ENCODE data around the gene SHF.

DNA sequence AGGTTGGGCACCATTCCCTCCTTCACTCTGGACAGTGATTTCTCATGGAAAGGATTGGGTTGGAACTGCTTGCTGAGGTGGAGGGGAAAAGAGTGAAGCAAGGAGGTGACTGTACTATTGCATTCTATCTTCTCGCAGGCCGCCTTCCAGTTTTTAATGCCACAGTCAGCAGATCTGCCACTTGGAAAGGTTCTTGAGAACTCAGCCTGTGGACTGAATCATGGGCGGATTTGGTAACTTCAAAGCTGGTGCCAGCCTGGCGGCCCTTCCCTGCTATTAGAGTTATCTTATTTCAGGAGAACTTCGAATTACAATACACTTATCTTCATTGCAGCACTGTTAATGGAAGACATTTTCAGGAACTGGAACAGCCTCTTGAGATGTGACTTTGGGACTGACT, 41.2 kb upstream of the SHF start:
- TF ChIP-seq, protein P1, sequence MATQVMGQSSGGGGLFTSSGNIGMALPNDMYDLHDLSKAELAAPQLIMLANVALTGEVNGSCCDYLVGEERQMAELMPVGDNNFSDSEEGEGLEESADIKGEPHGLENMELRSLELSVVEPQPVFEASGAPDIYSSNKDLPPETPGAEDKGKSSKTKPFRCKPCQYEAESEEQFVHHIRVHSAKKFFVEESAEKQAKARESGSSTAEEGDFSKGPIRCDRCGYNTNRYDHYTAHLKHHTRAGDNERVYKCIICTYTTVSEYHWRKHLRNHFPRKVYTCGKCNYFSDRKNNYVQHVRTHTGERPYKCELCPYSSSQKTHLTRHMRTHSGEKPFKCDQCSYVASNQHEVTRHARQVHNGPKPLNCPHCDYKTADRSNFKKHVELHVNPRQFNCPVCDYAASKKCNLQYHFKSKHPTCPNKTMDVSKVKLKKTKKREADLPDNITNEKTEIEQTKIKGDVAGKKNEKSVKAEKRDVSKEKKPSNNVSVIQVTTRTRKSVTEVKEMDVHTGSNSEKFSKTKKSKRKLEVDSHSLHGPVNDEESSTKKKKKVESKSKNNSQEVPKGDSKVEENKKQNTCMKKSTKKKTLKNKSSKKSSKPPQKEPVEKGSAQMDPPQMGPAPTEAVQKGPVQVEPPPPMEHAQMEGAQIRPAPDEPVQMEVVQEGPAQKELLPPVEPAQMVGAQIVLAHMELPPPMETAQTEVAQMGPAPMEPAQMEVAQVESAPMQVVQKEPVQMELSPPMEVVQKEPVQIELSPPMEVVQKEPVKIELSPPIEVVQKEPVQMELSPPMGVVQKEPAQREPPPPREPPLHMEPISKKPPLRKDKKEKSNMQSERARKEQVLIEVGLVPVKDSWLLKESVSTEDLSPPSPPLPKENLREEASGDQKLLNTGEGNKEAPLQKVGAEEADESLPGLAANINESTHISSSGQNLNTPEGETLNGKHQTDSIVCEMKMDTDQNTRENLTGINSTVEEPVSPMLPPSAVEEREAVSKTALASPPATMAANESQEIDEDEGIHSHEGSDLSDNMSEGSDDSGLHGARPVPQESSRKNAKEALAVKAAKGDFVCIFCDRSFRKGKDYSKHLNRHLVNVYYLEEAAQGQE (tag by site-specific recombination; IDR thresholded peaks at IDR 0.05), result no peak
- TF ChIP-seq GFI1B (tag by site-specific recombination; IDR thresholded peaks at IDR 0.05), result no peak
- TF ChIP-seq, protein P2, sequence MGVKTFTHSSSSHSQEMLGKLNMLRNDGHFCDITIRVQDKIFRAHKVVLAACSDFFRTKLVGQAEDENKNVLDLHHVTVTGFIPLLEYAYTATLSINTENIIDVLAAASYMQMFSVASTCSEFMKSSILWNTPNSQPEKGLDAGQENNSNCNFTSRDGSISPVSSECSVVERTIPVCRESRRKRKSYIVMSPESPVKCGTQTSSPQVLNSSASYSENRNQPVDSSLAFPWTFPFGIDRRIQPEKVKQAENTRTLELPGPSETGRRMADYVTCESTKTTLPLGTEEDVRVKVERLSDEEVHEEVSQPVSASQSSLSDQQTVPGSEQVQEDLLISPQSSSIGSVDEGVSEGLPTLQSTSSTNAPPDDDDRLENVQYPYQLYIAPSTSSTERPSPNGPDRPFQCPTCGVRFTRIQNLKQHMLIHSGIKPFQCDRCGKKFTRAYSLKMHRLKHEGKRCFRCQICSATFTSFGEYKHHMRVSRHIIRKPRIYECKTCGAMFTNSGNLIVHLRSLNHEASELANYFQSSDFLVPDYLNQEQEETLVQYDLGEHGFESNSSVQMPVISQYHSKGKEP (tag by site-specific recombination; IDR thresholded peaks at IDR 0.05), result no peak
- no peak for TF ChIP-seq YY1 (tag by site-specific recombination; IDR thresholded peaks at IDR 0.05)
- TF ChIP-seq ZNF184 (tag by site-specific recombination; IDR thresholded peaks at IDR 0.05), result no peak
- TF ChIP-seq, protein P3, sequence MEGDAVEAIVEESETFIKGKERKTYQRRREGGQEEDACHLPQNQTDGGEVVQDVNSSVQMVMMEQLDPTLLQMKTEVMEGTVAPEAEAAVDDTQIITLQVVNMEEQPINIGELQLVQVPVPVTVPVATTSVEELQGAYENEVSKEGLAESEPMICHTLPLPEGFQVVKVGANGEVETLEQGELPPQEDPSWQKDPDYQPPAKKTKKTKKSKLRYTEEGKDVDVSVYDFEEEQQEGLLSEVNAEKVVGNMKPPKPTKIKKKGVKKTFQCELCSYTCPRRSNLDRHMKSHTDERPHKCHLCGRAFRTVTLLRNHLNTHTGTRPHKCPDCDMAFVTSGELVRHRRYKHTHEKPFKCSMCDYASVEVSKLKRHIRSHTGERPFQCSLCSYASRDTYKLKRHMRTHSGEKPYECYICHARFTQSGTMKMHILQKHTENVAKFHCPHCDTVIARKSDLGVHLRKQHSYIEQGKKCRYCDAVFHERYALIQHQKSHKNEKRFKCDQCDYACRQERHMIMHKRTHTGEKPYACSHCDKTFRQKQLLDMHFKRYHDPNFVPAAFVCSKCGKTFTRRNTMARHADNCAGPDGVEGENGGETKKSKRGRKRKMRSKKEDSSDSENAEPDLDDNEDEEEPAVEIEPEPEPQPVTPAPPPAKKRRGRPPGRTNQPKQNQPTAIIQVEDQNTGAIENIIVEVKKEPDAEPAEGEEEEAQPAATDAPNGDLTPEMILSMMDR (tag by site-specific recombination; IDR thresholded peaks at IDR 0.05), result no peak
- no peak for TF ChIP-seq ZBTB7A (tag by site-specific recombination; IDR thresholded peaks at IDR 0.05; ENCODE audit: low read depth)
